Measurements from ENCODE around the gene SMIM41.

DNA sequence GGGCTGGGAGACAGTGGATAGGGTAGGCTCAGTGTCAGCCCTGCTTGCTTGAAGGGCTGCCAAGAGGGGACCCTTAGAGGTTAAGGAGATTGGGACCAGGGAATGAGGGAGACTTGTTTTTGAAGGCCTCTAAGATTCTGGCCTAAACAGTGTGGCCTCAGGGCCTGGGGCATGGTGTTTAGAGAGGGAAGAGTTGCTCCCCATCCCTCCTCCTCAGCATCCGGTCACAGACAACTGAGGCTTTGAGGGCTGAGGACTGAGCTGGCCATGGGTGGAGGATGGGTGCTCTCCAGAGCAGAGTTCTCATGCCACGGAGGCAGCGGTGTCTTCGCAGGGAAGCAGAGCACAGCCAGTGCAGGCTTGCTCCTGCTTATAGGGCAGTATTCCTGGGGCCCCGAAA lies 62.9 kb downstream of the SMIM41 start:
- no peak for TF ChIP-seq TAF1 (IDR thresholded peaks at IDR 0.05; ENCODE audit: borderline replicate concordance, insufficient read depth, low read length)
- TF ChIP-seq POLR2AphosphoS5 (IDR thresholded peaks at IDR 0.05; ENCODE audit: low read depth, low read length) = no peak
- no peak for TF ChIP-seq SIN3A (IDR thresholded peaks at IDR 0.05; ENCODE audit: borderline replicate concordance, insufficient read depth, low read length)

All from PFSK-1 (cell line).